Measurements from ENCODE around the gene IDH3A. TPM values are rescaled to one million over a fixed set of nuclear protein-coding genes. Genes with fewer than 3 reads are reported as not detected.

The IDH3A gene
- total RNA-seq, 1 donor from 2014 or later, result 28.9 TPM

- H3K4me1 Mint-ChIP-seq, result peaks cover 2% of the 10 kb centered on the region
- H3K27me3 Mint-ChIP-seq (ENCODE audit: low read depth), result no peaks in the 10 kb centered on the region
- no peak for TF ChIP-seq CTCF (IDR thresholded peaks at IDR 0.05; ENCODE audit: unreplicated experiment)
- H3K9me3 Mint-ChIP-seq, result no peaks in the 10 kb centered on the region
- H3K4me3 Mint-ChIP-seq, result no peak overlapping the region
- H3K36me3 Mint-ChIP-seq, result peaks cover 5% of the 10 kb centered on the region
- no peak overlapping the region for H3K27ac Mint-ChIP-seq
- no peak for DNase-seq (ENCODE audit: low spot score in 2 of 2, unreplicated experiment in 2 of 2)
Observed at GRCh38 chr15:78103406-78104118, 45.6 kb upstream of the IDH3A start.

- H3K9me3 Mint-ChIP-seq, result no peaks in the 10 kb centered on the region
- no peak for DNase-seq (ENCODE audit: low spot score in 2 of 2, unreplicated experiment in 2 of 2)
- peaks cover 2% of the 10 kb centered on the region for H3K4me1 Mint-ChIP-seq
- H3K27ac Mint-ChIP-seq, result no peak overlapping the region
- H3K36me3 Mint-ChIP-seq, result peaks cover 5% of the 10 kb centered on the region
- no peak for TF ChIP-seq CTCF (IDR thresholded peaks at IDR 0.05; ENCODE audit: unreplicated experiment)
- H3K27me3 Mint-ChIP-seq (ENCODE audit: low read depth), result no peaks in the 10 kb centered on the region
- no peak overlapping the region for H3K4me3 Mint-ChIP-seq
Observed at GRCh38 chr15:78104119-78104479, 45.1 kb upstream of the IDH3A start.

- H3K4me3 Mint-ChIP-seq, result no peak overlapping the region
- peaks cover 2% of the 10 kb centered on the region for H3K4me1 Mint-ChIP-seq
- H3K27me3 Mint-ChIP-seq (ENCODE audit: low read depth), result no peaks in the 10 kb centered on the region
- H3K27ac Mint-ChIP-seq, result no peak overlapping the region
- H3K9me3 Mint-ChIP-seq, result no peaks in the 10 kb centered on the region
- TF ChIP-seq CTCF (IDR thresholded peaks at IDR 0.05; ENCODE audit: unreplicated experiment), result no peak
- H3K36me3 Mint-ChIP-seq, result peaks cover 5% of the 10 kb centered on the region
- DNase-seq (ENCODE audit: low spot score in 2 of 2, unreplicated experiment in 2 of 2), result no peak
Observed at GRCh38 chr15:78104566-78105475, 44.3 kb upstream of the IDH3A start.

- Mint-ChIP-seq H3K27ac (no peak overlapping the region), H3K36me3 (peaks cover 5% of the 10 kb centered on the region)
- DNase-seq (ENCODE audit: low spot score in 2 of 2, unreplicated experiment in 2 of 2), result no peak
Observed at GRCh38 chr15:78105476-78106241, 43.5 kb upstream of the IDH3A start.

More at GRCh38 chr15:78105476-78106241, 43.5 kb upstream of the IDH3A start:
- Mint-ChIP-seq H3K9me3 (no peaks in the 10 kb centered on the region), H3K27me3 (ENCODE audit: low read depth) (no peaks in the 10 kb centered on the region), H3K4me1 (peaks cover 2% of the 10 kb centered on the region), H3K4me3 (no peak overlapping the region)
- no peak for TF ChIP-seq CTCF (IDR thresholded peaks at IDR 0.05; ENCODE audit: unreplicated experiment)
